HG02840 (cell line): ENCODE results near the gene SLC25A22.

Experiments
- ATAC-seq: cut with Tn5 transposase; IDR thresholded peaks from one replicate; pipeline ENCODE4 v1.9.1; 2021; ENCODE audit warnings: mild to moderate bottlenecking, moderate library complexity, moderate number of reproducible peaks; ENCODE audit not compliant: unreplicated experiment, low FRiP score

Gene SLC25A22

DNA sequence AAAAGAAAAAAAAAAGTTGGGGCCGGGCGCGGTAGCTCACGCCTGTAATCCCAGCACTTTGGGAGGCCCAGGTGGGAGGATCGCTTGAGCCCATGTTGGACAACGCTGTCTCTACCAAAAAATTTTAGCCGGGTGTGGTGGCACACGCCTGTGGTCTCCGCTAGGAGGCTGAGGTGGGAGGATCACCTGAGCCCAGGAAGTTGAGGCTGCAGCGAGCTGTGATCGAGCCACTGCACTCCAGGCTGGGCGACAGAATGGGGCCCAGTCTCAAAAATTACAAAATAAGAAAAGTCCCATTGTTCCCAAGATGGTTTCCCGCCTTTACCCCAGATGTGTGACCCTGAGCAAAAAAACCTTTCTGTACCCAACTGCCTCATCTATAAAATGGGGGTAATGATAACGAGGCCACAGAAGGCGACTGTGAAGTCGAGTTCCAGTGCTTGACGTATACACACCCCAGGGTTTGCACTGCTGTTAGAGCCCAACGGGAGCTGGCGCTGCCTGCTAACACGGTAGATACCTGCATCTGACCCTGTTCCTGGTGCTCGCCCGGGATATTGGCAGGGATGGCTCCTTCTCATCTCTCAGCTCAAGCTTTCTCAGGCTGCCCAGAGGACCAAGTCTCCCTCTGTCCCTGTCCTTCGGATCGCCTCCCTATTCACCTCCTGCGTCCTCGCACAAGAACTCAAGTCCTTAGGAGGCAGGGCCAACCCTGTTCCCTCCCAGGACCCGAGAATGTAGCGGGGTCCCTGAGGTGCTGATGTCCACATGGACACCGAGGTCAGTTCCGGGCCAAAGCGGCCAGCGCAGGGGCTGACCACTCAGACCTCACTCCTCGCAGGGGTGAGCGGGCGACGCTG, 10.6 kb upstream of the SLC25A22 start:
- ATAC-seq: no peak

DNA sequence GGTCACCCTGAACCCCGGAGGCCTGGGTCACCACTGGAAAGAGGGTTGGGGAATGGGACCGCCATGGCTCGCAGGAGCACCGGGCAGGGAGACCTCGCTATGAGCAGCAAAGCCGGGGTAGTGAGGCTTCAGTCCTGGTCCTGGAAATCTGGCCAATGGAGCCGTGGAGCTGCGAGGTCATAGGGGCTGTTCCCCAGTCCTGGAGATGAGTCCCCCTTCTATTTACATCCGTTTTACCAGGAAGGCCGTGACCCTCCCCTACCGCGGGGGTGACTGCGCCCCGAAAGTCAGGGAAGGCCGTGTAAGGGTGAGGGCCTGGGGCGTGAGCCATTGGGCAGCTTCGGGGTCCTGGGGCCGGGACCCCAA, 6.5 kb upstream of the SLC25A22 start:
- ATAC-seq: no peak

DNA sequence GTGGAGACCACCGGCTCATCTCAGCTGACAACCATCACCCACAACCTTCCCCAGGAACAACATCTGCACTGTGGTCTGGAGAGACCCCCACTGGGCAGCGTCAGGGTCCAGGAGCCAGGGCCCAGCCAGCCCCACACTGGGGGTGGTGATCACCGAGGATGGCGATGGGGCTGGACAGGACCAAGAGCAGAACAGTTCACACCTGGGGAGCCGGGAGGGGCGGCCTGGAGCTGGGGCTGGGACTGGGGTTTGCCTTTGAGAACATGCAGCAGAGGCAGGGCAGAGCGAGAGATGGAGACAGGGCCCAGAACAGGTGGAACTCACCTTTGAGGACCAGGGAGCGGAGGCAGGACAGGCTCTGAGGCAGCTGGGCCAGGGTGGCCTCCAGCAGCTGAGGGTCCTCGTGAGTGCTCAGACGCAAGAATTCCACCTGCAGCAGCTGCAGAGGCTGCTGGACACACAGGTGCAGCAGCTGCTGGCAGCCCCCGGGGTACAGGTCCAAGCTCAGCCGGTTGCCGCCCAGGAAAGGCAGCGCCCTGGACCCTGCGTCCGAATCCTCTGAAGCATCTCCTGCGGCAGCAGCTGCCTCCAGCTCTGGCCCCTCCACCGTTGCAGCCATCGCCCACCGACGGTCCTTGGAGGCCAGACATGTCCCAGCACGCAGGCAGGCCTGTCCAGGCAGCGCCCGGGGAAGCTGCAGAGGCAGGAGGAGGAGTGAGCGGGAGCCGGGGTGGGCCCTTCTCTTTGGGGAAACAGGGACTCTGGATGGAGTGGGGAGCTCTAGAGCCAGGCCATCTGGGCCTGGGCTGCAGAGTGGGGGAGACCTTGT, 5.9 kb upstream of the SLC25A22 start:
- no peak for ATAC-seq

DNA sequence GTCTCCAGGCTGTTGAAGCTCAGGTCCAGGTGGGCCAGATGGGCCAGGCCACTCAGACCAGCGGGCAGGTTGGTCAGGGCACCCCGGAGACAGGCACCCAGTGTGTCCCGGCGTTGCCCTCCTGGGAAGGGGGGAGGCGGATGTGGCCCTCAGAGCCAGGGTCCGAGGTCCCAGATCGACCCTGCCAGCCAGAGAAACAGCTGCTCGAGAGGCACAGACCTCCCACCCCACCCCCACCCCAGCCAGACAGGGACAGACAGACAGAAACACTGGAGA, 5.3 kb upstream of the SLC25A22 start:
- no peak for ATAC-seq

DNA sequence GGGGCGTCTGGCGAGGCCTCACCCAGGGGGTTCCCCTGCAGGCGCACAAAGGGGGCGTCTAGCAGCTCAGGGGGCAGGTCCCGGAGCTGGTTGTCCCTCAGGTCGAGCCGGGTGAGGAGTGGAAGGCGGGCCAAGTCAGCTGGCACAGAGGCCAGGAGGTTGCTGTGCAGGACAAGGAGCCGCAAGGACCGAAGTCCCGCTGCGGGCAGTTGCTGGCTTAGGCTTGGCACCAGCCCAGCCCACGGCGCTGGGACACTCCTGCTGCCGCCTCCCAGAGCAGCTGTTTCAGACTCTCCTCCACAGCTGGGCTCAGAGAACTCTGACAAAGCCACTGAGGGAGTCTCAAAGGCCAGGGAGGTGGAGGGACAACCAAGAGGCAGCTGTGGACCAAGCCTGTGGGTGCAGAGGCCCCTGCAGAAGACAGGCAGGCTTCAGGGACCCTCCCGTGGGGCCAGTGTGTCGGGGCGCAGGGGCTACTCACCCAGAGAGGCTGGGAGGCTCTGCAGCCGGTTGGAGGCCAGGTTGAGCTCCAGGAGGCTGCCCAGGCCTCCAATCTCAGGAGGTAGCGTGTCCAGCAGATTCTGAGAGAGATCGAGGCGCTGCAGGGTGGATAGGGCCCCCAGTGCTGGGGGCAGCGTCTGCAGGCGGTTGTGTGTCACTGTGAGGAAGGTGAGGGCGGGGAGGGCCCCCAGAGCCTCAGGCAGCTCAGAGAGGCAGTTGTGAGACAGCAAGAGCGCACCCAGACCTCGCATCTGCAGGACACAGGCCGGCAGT, 4.8 kb upstream of the SLC25A22 start:
- no peak for ATAC-seq

DNA sequence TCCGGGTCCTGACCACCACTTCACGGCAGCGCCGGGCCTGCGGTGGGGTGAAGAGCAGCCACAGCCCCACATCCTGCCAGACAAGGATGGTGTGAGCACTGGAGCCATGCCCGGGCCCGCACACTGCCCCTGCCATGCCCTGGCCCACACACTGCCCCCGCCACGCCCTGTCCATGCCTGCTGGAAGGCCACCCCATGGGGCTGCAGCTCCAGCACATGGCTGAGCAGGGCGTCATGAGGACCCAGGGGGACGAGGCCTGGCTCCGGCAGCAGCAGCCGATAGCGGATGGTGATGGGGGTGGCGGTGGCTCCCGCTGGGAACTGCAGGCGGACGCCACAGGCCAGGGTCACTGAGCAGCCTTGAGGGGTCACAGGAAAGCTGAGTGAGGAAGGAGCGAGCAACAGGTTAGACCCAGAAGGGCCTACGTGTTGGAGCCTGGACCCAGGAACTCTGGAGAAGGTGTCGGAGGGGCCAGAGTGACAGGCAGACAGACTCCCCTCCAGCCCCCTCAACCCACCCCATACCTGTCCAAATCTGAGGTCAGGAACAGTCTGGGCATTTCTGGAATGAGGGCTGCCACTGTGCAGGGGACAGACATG, 4.0 kb upstream of the SLC25A22 start:
- ATAC-seq: no peak

DNA sequence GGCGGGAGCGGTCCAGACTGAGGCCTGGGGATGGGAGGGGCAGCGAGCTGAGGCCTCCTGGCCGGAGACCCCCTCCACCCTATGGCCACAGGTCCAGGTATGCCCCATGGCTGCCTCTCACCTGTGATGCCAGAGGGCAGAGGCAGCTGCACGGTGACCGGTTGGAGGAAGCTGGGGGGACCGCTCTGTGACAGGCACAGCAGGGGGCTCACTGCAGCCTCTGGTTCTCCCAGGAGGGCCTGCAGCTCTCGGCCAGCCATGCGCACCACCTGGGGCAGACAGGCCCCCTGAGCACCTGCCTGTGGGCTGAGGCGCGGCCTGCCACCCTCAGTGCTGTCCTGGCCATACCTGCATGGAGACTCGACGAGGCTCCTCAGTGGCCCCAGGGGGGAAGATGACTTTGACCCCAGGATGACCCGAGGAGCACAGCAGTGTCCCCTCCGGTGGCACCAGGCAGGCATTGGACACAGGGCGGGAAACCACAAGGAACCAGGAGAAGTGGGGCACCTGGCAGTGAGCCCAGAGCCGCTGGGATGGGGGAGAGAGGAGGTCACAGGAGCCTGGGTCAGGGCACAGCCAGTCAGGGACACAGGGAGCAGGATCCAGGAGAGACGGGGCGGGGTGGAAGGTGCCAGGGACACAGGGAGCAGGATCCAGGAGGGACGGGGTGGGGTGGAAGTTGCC, 3.2 kb upstream of the SLC25A22 start:
- no peak for ATAC-seq

DNA sequence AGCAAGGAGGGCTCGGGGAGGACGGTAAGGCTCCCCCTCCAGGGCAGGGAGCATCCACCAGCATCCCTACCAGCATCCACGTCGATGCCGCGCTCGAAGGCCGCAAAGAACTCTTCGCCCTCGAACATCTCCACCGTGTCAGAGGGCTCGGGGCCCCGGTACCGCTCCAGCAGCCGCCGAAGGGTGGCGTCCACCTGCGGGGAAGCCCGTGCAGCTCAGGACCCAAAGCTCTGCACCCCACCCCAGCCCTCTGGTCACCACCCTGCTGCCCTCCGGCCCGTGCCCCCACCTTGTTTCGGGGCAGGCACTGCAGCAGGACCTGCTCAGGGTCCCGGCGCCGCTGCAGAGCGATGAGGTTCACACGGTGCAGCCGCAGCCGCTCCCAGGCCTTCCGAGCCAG, 2.4 kb upstream of the SLC25A22 start:
- no peak for ATAC-seq

DNA sequence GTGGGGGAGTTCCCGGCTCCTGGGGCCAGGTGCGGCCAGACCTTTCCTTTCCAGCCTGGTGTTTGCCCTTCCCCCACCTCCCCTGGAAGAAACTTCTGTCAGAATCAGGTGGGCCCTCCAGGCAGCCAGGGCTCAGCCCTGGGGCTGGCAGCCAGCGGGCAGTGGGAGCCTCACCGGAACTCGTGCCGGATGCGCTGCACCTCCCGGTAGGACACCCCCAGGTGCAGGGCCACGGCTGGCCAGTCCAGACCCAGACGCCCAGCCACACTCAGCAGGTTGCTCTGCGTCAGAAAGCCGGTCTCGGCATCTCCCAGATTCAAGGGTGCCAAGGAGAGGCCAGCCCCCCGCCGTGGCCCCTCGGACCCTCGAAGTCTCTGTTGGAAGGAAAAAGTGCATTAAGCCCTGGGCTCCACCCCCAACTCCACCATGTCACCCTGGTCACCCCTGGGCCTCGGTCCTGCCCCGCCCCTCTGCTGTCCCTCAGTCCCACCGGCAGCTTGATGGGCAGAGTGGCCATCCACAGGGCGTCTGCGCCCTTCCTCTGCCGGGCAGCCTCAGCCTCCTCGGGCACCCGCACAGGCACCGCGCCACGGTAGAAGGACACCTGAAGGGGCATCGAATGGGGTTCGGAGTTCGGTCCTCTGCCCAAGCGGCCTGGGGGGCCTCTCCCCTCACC, 1.7 kb upstream of the SLC25A22 start:
- no peak for ATAC-seq

DNA sequence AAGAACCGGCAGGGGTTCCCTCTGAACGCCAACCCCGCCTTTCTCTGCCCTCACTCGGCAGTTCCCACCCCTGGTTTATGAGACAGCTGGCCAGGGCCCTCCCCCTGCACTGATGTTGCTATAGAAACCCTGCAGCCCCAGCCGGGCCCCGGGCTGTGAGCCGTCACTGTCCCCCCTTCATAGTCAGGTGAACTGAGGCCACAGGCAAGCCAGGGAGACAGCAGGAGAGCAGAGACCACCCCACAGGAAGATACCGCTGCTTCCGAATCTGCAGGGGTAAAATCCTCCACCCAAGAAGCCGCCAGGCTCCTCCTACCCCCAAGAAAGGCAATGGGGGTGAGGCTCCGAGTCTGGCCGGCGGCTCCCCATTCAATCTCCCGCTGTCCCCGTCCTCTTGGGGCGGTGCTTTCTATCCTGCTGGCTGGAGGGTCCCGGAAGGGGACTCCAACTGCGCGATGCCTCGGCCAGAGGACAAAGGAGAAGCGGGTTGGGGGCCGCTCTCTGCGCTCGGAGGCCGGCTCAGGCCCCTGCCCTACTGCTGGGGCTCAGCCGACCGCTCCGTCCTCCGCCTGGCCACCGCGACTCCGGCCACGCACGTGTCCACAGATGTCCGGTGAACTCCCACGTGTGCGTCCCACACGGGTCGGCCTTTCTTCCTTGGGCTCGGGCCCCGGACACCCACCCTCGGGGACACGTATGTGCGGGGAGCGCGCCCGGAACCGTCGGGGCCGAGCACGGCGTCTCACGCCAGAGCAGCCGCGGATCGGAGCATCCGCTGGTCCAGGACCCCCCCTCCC, 587 bp downstream of the SLC25A22 start:
- ATAC-seq: peak; percentile 37

DNA sequence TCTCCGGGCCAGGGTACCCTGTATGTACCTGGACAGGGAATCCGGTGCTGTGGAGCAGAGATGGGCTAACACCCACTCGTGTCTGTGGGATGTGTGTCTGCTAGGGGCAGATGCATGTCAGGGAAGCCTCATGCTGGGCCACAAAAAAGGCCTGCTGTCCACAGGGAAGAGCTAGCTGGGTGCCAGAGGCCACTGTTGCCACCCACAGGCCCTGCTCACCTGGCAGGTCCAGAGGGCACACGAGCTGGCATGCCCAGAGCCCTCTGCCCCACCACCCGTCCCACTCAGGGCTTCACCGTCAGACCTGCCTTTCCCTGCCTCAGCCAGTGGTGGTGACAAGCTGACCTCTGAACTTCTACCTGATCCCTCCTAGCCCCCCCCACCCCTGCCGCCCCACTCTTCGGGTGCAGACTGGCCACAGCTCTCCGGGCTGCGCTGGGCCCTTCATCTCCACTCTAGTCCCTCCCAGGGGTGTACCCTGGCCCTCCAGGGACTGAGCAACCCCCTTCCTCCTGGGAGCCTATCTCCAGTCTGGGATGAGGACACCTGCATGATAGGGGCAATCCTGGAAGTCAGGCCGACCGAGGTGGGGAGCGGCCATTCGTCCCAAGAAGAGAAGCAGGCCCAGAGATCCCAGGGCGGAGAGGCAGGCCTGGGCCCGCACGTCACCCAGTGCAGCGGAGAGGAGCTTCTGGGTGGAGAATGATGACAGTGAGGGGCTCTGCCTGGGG, 1.4 kb downstream of the SLC25A22 start:
- no peak for ATAC-seq

DNA sequence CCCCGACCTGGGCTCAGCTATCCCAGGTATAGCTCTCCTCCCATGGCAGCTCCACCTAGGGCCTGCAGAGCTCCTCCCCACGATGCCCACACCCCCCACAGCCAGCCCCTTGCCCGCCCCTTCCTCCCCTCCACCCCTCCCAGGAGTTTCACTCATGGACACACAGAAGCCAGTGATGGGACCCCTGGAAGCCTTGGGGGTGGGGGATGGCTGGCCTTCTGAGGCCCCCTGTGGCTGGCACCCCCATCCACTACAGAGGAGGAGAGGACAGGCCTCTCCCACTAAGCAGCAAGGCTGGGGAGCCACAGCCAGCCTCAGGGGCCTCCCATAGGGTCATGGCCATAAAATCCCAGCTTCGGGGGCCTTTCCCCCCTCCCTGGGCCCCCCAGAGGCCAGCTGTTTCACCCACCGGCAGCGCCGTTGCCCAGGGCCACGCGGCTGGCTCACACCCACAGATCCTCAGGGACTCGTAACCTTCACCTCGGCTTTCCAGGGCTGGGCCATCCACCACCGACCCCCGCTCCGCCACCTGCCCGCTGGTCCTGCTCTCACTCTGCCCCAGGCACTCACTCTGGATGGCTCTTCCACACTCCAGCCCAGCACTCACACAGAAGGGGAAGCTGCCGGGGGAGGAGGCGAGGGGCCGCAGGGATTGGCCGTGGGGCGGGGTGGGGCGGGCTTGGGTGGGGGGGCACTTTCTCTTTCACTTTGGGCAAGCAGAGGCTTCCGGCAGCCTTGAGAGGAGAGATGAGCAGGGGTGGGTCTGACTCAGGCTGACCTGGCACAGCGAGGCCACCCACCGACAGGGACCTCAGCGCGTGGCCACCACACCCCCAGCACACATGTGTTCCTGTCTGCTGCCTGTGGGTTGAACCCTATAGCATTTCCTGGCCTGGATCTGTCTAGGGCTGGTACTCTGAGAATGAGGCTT, 2.2 kb downstream of the SLC25A22 start:
- no peak for ATAC-seq

DNA sequence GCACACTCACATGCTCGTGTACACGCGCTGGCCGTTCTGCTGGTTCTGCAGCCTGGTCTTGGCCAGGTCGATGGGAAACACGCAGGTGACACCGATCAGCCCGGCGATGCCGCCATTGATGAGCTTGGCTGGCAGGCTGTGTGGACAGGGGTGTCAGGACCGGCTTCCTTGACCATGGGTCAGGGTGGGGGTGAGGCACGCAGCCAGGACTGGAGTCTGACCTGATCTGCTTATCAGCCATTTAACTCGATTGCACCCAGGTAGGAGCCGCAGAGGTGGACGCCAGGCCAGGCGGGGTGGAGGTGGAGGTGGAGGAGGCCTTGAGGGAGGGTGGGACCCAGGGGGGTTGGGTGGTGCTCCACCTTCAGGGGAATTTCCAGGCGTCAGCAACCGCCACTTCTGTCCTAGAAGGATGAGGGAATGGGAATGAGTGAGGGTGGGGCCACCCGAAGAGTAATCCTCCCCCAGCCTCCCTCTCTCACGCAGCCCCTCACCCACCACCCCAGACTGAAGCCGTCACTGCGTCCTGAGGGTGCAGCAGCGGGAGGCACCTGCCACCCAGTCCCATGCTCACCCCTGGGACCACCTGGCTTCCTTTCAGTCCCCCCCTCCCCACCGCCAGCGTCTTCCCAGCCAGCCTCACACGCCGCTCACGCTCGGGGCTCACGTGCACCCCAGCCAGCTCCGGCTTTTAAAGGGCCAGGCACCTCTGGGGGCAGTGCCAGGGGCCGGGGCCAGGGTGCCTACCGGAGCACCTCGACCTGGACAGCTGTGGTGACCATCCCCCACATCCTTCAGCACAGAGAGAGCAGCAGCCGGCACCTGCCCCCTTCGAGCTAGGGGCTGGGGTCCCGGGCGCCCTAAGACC, 3.1 kb downstream of the SLC25A22 start:
- ATAC-seq: no peak

DNA sequence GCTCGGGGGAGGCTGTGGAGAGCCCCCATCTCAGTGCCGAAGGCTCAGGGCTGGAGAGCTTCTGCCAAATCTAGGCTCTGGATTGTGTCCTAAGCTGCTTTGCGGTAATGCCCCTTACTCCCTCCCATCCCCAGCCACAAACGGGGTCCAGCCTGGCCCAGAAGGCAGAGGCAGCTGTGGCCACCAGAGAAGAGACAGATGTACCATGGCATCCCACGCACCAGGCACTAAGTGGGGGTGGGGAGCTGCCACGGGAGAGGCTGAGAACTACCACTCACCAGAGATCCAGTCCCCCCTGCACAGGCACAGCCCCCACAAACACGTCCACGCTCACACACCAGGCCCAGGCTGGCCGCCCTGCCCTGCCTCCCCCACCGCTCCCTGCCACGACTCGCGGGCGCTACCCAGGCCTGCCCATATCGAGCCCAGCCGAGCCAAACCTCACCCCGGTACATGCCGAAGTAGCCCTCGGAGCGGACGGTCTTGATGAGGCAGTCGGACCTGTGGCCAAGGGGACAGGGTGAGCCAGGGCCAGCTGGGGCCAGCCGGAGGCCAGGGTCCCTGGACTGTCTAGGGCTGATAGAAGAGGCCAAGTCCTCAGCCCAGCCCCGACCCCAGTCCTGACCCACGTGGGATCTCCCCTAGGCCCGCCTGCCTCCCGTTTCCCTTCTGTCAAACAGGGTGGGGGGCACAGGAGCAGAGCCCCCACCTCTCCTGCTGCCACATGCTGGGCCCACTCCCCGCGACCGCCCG, 3.9 kb downstream of the SLC25A22 start:
- ATAC-seq: no peak

DNA sequence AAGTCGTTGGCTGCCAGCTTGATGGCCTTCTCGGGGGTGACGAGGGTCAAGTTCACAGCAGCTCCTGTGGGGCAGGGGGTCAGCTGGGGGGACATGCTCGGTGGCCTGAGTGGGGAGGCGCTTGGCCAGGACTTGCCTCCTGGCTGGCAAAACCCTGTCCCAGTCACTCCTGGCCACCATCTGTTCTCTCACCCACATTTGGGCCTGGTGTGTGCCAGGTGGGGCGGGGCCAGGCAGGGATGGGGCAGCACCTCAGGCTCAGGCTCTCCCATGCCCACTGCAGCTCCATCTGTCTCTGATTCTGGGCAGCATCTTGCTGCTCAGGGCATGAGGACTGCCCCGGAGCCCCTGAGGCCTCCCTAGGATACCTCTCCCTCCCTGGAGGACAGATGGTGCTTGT, 4.5 kb downstream of the SLC25A22 start:
- no peak for ATAC-seq

DNA sequence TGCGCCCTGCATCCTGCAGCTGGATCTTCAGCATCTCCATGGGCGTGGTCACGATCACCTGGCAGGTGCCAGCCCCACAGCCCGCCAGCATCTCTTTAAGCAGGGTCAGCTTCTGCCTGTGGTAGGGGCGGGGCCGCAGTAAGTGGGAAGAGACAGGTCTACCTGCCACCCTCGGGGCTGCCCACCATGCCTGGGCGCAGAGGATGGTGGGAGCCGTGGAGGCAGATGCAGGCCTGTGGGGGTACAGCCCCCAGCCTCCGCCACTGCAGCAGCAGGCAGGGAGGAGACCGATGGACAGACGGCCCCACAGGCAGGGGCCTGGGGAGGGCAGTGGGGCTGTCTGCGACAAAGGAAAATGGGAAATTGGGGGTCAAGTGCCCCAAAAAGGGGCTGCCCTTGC, 5.2 kb downstream of the SLC25A22 start:
- ATAC-seq: no peak
